Glomerular visceral epithelial cell (primary cell): ENCODE data around the gene NRDE2.

Experiments used
- DNase-seq: peaks from one replicate; pipeline ENCODE4 v3.0.0-alpha.2; 2016; ENCODE audit errors: extremely low spot score

NRDE2 gene

DNA sequence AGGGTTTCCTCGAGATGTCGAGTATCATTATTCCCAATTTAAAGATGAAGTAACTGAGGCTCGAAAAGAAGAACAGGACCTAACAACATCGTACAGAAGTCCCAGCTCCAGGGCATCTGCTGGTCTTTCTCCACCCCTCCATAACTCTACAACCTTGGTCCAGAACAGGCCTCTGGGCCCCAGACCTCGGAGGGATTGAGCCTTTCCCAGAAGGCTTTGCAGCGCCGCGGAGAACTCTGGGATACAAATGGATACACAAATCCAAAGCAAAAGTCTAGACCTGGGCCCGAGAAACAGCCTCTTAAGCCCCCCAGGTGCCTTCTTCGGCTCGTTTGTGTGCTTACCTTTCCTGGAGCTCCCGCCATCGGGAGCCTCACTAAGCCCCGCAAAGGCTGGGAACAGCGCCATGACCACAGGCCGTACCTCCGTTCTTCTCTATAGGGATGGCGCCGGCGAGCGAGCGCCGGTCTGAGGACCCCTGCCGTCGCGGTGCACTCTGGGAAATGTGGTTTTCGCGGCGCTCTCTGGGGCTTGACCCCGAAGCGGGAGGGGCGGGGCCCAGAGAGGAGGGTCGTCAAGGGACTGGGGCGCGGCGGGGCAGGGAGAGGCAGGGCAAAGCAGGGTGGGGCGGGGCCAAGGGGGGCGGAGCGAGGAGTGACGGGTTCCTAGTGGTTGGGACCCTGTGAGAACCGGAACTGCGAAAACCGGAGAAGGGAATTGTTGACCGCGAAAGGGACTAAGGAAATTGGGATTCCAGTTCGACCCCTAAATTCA lies at the start of gene NRDE2:
NRDE2 (minus strand) TSS at position 445 of the 774 bp plus-strand sequence; CDS start at position 408, 37 bp downstream.
- DNase-seq = peak; percentile 96

DNA sequence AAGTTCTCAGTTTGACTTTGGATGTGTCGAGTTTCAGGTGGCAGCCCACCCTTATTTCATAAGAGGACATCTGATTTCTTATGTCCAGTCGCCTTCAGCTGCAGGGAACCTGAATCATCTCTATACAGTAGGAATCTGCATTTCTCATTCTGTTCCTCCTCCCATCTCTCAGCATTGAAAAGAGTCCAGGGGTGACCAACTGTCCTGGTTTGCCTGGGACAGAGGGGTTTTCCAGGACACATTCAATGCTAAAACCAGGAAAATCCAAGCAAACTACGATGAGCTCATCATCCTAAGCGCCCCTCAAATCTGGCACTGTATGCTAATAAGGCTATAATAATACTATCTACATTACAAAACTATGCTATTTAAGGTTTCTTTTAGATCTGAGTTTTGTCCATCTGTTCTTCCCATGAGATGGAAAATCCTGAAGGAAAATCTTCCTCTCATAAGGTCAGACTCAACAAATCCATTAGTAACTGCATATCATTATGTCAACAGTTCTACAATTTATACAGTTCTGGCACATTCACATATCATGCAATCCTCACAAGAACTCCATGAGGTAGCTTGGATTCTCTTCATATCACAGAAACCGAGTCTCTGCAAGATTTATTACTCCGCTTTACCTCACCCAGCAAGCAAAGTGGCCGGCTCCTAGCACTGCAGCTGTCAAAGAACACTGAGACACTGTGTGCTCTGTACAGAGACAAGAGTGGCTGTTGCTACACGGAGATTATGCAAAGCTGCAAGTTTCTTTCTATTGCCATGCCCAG lies 49.5 kb upstream of the NRDE2 start:
- DNase-seq = no peak

DNA sequence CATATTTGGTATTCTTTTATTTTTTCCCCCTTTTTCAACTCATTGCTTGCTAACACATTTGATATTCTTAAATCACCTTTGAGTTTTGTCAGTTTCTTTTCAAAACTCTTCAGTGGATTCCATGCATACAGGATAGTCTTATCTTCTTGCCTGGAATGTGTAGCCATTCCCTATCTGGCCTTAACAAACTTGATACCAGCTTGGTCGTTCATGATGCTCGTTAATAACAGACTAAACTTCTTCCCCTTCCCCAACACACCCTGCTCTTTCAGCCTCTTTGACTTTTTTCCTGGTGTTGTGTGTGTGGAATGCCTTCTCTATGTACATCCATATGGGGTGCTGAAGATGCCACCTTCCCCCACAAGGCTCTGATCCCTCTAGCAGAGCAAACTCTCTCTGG lies 47.4 kb upstream of the NRDE2 start:
- DNase-seq = no peak

DNA sequence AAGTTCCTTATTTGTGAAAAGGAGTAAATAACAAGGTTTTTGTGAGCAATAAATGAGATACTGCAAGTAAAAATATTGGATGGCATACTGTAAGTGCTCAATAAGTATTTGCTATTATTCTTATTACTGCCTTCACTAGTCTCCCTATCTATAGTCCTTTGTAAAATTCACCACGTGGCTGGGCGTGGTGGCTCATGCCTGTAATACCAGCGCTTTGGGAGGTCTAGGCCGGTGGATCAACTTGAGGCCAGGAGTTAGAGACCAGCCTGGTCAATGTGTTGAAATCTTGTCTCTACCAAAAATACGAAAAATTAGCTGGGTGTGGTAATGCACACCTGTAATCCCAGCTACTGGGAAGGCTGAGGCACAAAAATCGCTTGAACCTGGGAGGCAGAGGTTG lies 46.5 kb upstream of the NRDE2 start:
- no peak for DNase-seq

- DNase-seq = no peak
These were observed 44.2 kb upstream of the NRDE2 start for GRCh38 chr14:90375934-90376333.

DNA sequence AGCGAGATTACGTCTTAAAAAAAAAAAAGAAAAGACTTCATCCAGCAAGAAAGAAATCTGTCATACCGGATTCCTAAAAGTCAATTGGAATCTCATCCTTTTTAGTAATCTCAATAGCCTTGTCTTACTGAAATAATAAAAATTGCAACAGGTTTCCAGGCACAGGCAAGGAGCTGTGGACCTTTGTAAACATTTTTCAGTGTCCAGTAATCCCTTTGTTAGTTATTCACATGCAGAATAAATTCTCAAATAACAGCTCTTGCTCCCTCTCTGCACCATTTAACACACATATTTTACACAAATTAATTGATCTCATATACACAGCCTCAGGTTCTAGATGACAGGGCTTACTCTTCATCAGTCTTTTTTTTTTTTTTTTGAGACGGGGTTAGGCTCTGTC lies 43.1 kb upstream of the NRDE2 start:
- no peak for DNase-seq

GRCh38 chr14:90373887-90374286 lies 42.1 kb upstream of the NRDE2 start:
- no peak for DNase-seq

- peak; percentile 17 for DNase-seq
These were observed 37.4 kb upstream of the NRDE2 start for GRCh38 chr14:90368946-90369721.

- no peak for DNase-seq
These were observed 30.8 kb upstream of the NRDE2 start for GRCh38 chr14:90362558-90362896.

- no peak for DNase-seq
These were observed 30.3 kb upstream of the NRDE2 start for GRCh38 chr14:90361865-90362557.

- DNase-seq = no peak
These were observed 26.6 kb upstream of the NRDE2 start for GRCh38 chr14:90358359-90358758.

DNA sequence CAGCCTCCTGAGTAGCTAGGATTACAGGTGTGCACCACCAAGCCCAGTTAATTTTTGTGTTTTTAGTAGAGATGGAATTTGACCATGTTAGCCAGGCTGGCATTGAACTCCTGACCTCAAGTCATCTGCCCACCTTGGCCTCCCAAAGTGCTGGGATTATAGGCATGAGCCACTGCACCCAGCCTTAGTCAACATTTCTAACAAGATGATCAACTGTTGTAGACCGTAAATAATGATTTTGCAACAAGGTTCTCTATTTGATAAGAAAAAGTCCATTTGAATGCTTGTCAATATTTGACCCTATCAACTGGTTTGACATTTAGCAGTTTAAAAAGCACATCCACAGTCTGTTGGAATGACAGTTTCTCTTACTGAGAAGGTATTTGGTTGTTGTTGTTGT lies 25.2 kb upstream of the NRDE2 start:
- DNase-seq = no peak

DNA sequence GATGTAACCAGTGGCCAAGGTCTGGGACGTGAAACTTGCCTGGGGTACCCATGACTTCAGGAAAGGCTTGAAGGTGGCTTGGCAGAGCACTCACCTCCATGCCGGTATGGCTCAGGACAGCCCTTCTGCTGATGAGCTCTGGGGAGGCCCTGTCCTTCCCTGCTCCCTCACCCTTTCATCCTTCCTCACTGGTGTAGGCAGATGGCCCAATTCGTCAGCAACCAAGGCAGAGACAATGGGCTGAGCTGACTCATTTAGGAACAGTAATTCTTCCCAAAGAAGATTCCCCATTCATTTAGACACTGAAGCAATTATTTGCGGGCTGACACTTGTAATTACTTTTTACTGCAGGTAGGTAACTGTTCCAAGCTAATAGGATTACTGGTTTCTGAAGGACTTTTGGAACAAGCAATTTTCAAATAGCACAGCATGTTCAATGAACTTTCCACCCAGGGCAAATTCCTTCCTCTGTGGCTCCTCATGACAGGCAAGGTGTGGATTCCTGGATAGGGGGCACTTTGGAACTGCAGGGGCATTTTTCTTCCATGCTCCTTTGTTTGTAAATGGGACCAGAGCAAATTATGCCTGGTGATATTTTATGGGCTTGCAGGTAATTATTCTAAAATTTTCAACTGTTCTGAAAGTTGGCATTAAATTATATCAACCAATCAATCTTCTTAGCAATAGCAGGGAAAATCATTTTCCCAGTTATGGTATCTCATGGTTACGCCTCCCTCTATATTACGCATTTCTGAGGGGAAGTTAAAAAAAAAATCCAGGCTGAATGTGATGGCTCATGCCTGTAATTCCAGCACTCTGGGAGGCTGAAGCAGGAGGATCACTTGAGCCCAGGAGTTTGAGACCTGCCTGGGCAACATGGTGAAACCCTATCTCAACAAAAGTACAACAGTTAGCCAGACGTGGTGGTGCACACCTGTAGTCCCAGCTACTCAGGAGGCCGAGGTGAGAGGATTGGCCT lies 24.1 kb upstream of the NRDE2 start:
- no peak for DNase-seq

GRCh38 chr14:90354551-90355298 lies 23.0 kb upstream of the NRDE2 start:
- DNase-seq = no peak

DNA sequence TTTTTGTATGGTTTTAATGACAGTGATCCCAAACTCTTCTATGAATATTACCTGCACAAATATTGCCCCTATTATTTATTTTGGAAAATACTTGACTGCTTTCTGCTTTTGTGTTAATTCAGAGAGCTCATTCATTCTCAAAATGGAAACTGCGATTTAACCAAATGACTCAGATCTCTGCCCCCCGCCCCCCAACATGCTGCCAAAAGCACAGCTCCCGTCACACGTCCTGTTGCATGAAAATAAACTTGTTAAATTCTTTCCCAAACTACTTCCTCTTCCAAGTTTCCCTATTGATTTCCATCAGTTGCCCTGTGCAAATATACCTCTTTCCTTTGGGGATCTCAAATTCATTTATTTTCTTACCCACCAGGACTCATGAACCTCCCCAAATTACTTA lies 18.0 kb upstream of the NRDE2 start:
- no peak for DNase-seq

GRCh38 chr14:90348270-90348669 lies 16.5 kb upstream of the NRDE2 start:
- no peak for DNase-seq

GRCh38 chr14:90345239-90345557 lies 13.5 kb upstream of the NRDE2 start:
- peak; percentile 7 for DNase-seq

- DNase-seq = no peak
These were observed 12.8 kb upstream of the NRDE2 start for GRCh38 chr14:90344331-90345238.

GRCh38 chr14:90342327-90342726 lies 10.6 kb upstream of the NRDE2 start:
- DNase-seq = no peak
